IMR-90 (cell line): ENCODE measurements around the gene HEATR3. TPM values are rescaled to one million over a fixed set of nuclear protein-coding genes. Genes with fewer than 3 reads are reported as not detected.

Experiments
- ATAC-seq: fragments of 200-7000 bp; cut with Tn5 transposase; 2 replicates; pipeline ENCODE4 v1.9.1; 2020; ENCODE audit warnings: low read depth, mild to moderate bottlenecking, moderate library complexity
- BruUV-seq: library from RNA; stranded (reverse); fragments of 400-500 nt; replicated peaks from 2 replicates; lab custom pipeline; 2021; lab: Mats Ljungman, UMichigan
- CTCF ChIA-PET: fragments of 300-600 bp; formaldehyde crosslinking; extraction: SDS; loops from one replicate; lab custom pipeline; 2021; ENCODE audit warnings: antibody characterized with exemption; lab: Yijun Ruan, JAX
- POLR2A ChIA-PET: fragments of 300-600 bp; sonication (Branson Sonifier 250); formaldehyde crosslinking; loops from one replicate; lab custom pipeline; 2022; ENCODE audit warnings: antibody characterized with exemption; ENCODE audit not compliant: unreplicated experiment; lab: Charles Lee
- DNase-seq: peaks from one replicate; pipeline ENCODE4 v3.0.0; 2013
- H2AFZ ChIP-seq: replicated peaks from 2 replicates; pipeline ENCODE3; 2013; ENCODE audit warnings: low read length, mild to moderate bottlenecking; ENCODE audit not compliant: poor library complexity
- H2AK5ac ChIP-seq: 2 replicates; pipeline ENCODE4 v1.6.1; 2013; ENCODE audit warnings: low read depth, low read length, inconsistent platforms
- H2AK9ac ChIP-seq: replicated peaks from 2 replicates; pipeline ENCODE3; 2013; ENCODE audit warnings: mild to moderate bottlenecking, low read depth, low read length, moderate library complexity; ENCODE audit not compliant: poor library complexity
- H2BK120ac ChIP-seq: 2 replicates; pipeline ENCODE4 v1.6.1; 2013; ENCODE audit warnings: low read depth, low read length, inconsistent platforms
- H2BK15ac ChIP-seq: 3 replicates; pipeline ENCODE4 v1.6.1; 2013; ENCODE audit warnings: low read depth, low read length, inconsistent platforms
- H2BK20ac ChIP-seq: 2 replicates; pipeline ENCODE4 v1.6.1; 2013; ENCODE audit warnings: low read depth, mild to moderate bottlenecking, inconsistent platforms, low read length, moderate library complexity
- H2BK5ac ChIP-seq: 2 replicates; pipeline ENCODE4 v1.6.1; 2013; ENCODE audit warnings: mild to moderate bottlenecking, low read depth, low read length, inconsistent platforms; ENCODE audit not compliant: poor library complexity, severe bottlenecking
- H3K14ac ChIP-seq: replicated peaks from 2 replicates; pipeline ENCODE4 v1.6.1; 2013; ENCODE audit warnings: low read depth, low read length, inconsistent platforms
- H3K18ac ChIP-seq: 2 replicates; pipeline ENCODE4 v1.6.1; 2013; ENCODE audit warnings: low read depth, low read length, control low read depth
- H3K23ac ChIP-seq: 2 replicates; pipeline ENCODE4 v1.6.1; 2013; ENCODE audit warnings: low read depth, low read length, inconsistent platforms
- H3K27ac ChIP-seq: 2 replicates; pipeline ENCODE4 v1.5.1; 2013; ENCODE audit warnings: mild to moderate bottlenecking, control low read depth, low read length; ENCODE audit not compliant: insufficient read depth
- H3K27me3 ChIP-seq: 2 replicates; pipeline ENCODE4 v1.6.1; 2013; ENCODE audit warnings: low read length; ENCODE audit not compliant: control insufficient read depth, insufficient read depth
- H3K36me3 ChIP-seq: 2 replicates; pipeline ENCODE4 v1.6.1; 2013; ENCODE audit warnings: low read length, mixed read lengths; ENCODE audit not compliant: control insufficient read depth, insufficient read depth
- H3K4ac ChIP-seq: 2 replicates; pipeline ENCODE4 v1.6.1; 2013; ENCODE audit warnings: low read depth, low read length, inconsistent platforms
- H3K4me1 ChIP-seq: 2 replicates; pipeline ENCODE4 v1.6.1; 2013; ENCODE audit warnings: low read length, mixed read lengths; ENCODE audit not compliant: control insufficient read depth, insufficient read depth
- H3K4me2 ChIP-seq: 2 replicates; pipeline ENCODE4 v1.6.1; 2013; ENCODE audit warnings: low read depth, mild to moderate bottlenecking, control low read depth, low read length, moderate library complexity
- H3K4me3 ChIP-seq: 2 replicates; pipeline ENCODE4 v1.5.1; 2013; ENCODE audit warnings: low read depth, mild to moderate bottlenecking, control low read depth, low read length, moderate library complexity; ENCODE audit not compliant: insufficient read depth
- H3K56ac ChIP-seq: 2 replicates; pipeline ENCODE4 v1.6.1; 2013; ENCODE audit warnings: low read length, inconsistent platforms; ENCODE audit not compliant: insufficient read depth; ENCODE audit errors: extremely low read depth
- H3K79me1 ChIP-seq, 2 experiments: 2 replicates each; pipeline ENCODE4 v1.6.1; 2013; ENCODE audit warnings: low read length in 2 of 2, inconsistent platforms in 1 of 2, low read depth in 1 of 2
- H3K9ac ChIP-seq: 2 replicates; pipeline ENCODE4 v1.6.1; 2013; ENCODE audit warnings: low read depth, low read length, control low read depth
- H3K9me1 ChIP-seq: 2 replicates; pipeline ENCODE4 v1.6.1; 2013; ENCODE audit warnings: low read length, inconsistent platforms; ENCODE audit not compliant: insufficient read depth
- H3K9me3 ChIP-seq: 2 replicates; pipeline ENCODE4 v1.6.1; 2013; ENCODE audit warnings: low read length; ENCODE audit not compliant: control insufficient read depth, insufficient read depth
- H4K20me1 ChIP-seq: 2 replicates; pipeline ENCODE4 v1.6.1; 2013; ENCODE audit warnings: low read length, inconsistent platforms; ENCODE audit not compliant: insufficient read depth
- H4K5ac ChIP-seq: 2 replicates; pipeline ENCODE4 v1.6.1; 2013; ENCODE audit warnings: mild to moderate bottlenecking, low read depth, low read length, control low read depth
- H4K8ac ChIP-seq, 2 experiments: 2 replicates each; pipeline ENCODE4 v1.6.1; 2013; ENCODE audit warnings: low read depth in 2 of 2, low read length in 2 of 2, control low read depth in 1 of 2, inconsistent platforms in 1 of 2
- H4K91ac ChIP-seq: 2 replicates; pipeline ENCODE4 v1.6.1; 2013; ENCODE audit warnings: low read depth, low read length, inconsistent platforms; ENCODE audit not compliant: insufficient read depth
- ELK1 ChIP-seq: fragments of 150-350 bp; IDR thresholded peaks from 2 replicates; pipeline ENCODE4 v1.6.1; 2016; ENCODE audit warnings: low read depth, mild to moderate bottlenecking, low read length, moderate library complexity, borderline replicate concordance
- NFE2L2 ChIP-seq: fragments of 150-350 bp; IDR thresholded peaks from 2 replicates; pipeline ENCODE4 v1.6.1; 2016; ENCODE audit warnings: low read depth, mild to moderate bottlenecking, low read length
- WGBS, 2 experiments: methylation state at CpG; one replicate each; pipeline versions ENCODE4 v1.1.5 to v1.1.7; 2013; ENCODE audit warnings: missing lambda C conversion rate in 2 of 2; ENCODE audit not compliant: insufficient read length in 1 of 2; ENCODE audit errors: extremely low coverage in 2 of 2; 5-methylcytosine and 5-hydroxymethylcytosine counted together
- dilution Hi-C: fragments of 300-500 bp; cut with HindIII; formaldehyde crosslinking; loops from one replicate; pipeline ENCODE4 v1.14.3; 2018; ENCODE audit warnings: low sequenced_read_pairs; ENCODE audit not compliant: unreplicated experiment
- in situ Hi-C: fragments of 300-500 bp; cut with MboI; formaldehyde crosslinking; loops from 3 replicates; pipeline ENCODE4 v1.14.3; 2019; ENCODE audit warnings: low sequenced_read_pairs, inconsistent platforms, mixed read lengths
- intact Hi-C: fragments of 100-400 bp; cut with micrococcal nuclease; formaldehyde crosslinking; loops from 2 replicates; pipeline ENCODE4 v1.10.0; 2022
- polyA plus RNA-seq, 3 experiments: library from polyadenylated mRNA; depleted of rRNA; stranded (reverse); fragments of >200 nt; gene quantifications; 2 replicates each; pipeline ENCODE4 v1.2.3, GENCODE V29; 2012; ENCODE audit warnings: low replicate concordance in 1 of 3
- total RNA-seq: library from RNA; depleted of rRNA; stranded (reverse); fragments of >200 nt; gene quantifications from 2 replicates; pipeline ENCODE4 v1.2.3, GENCODE V29; 2012

The HEATR3 gene
- total and polyA plus RNA-seq, 2 of the 4 experiments (the other 2 are of a cell fraction): 9.4 to 21.1 TPM

DNA sequence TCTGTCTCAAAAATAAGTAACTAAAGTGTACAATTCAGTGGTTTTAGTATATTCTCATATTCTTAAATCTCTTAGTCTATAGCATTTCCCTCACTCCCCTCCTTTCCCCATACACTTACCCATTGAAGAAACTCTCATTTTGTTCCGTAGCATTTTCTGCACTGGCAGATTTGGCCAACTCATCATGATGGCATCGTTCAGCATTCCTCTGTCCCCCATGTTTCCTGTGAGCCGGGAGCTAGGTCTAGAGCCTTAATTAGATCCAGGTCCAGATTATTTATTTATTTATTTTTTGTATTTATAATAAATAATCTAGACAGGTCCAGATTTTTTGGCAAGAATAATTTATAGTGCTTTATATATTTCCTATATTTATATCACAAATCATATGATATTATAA lies 31.0 kb downstream of the HEATR3 start:
- Histone ChIP-seq H2BK120ac (no peak overlapping the region), H3K56ac (no peak overlapping the region), H2BK15ac (no peak overlapping the region), H4K20me1 (no peaks in the 10 kb centered on the region), H4K8ac (no peak overlapping the region), H3K4ac (no peak overlapping the region), H2AK5ac (no peak overlapping the region), H3K27me3 (no peaks in the 10 kb centered on the region), H3K14ac (no peak overlapping the region), H3K4me3 (no peak overlapping the region), H3K9me3 (no peaks in the 10 kb centered on the region), H3K23ac (no peak overlapping the region), H3K9me1 (peaks cover 6% of the 10 kb centered on the region), H3K4me2 (no peak overlapping the region), H3K36me3 (peaks cover 15% of the 10 kb centered on the region), H3K79me1 (peaks cover 4 to 9% of the 10 kb centered on the region in 2 experiments; a peak in 2 of 4 replicates), H3K18ac (no peak overlapping the region), H2AK9ac (no peak overlapping the region), H3K27ac (no peak overlapping the region), H4K91ac (no peak overlapping the region), H2AFZ (no peak overlapping the region), H3K9ac (no peak overlapping the region), H2BK5ac (no peak overlapping the region), H4K5ac (no peak overlapping the region), H2BK20ac (no peak overlapping the region), H3K4me1 (no peaks in the 10 kb centered on the region)
- intact Hi-C loops: no loop called here
- in situ Hi-C loops: loop anchor here (25.0 kb wide), 1 partner anchor 266 kb away; the partner anchor contains the start of gene BRD7
- CTCF ChIA-PET: interaction anchor here (0.6 to 0.9 kb wide), 4 partner anchors 39 to 416 kb away, joined by 3 to 5 read pairs (median 4); partner anchors contain the start of gene CNEP1R1
- DNase-seq: peak; percentile 63
- no CpG with 5 or more reads among the region's 3 CpGs for WGBS, 2 experiments
- no TSS peak for BruUV-seq
- TF ChIP-seq NFE2L2 (peak; percentile 49; the same call in 1 of the 2 replicates), ELK1 (no peak)
- POLR2A ChIA-PET: no interaction called here
- ATAC-seq: peak; percentile 53; the same call in 1 of the 2 replicates
- dilution Hi-C loops: no loop called here
